WTC11 (cell line): ENCODE results near the gene MYO7B. TPM values are rescaled to one million over a fixed set of nuclear protein-coding genes. Genes with fewer than 3 reads are reported as not detected.

Experiments
- ATAC-seq: fragments of 200-7000 bp; cut with Tn5 transposase; 2 replicates; pipeline ENCODE4 v1.10.0; 2021; ENCODE audit warnings: mild to moderate bottlenecking, moderate library complexity
- CTCF ChIA-PET: fragments of 300-600 bp; sonication (Branson Sonifier 250); formaldehyde crosslinking; loops from one replicate; lab custom pipeline; 2021; ENCODE audit warnings: antibody characterized with exemption; lab: Charles Lee
- POLR2A ChIA-PET: fragments of 350-600 bp; sonication (Branson Sonifier 250); formaldehyde crosslinking; loops from one replicate; lab custom pipeline; 2021; ENCODE audit warnings: antibody characterized with exemption; lab: Charles Lee
- DNase-seq: peaks from one replicate; pipeline ENCODE4 v3.0.0; 2021; ENCODE audit warnings: low spot score
- H3K27ac Mint-ChIP-seq: 2 replicates; pipeline ENCODE4 v1.8.0; 2021; ENCODE audit warnings: mixed read lengths
- H3K27me3 Mint-ChIP-seq: 2 replicates; pipeline ENCODE4 v1.8.0; 2021; ENCODE audit warnings: low read depth, mild to moderate bottlenecking, moderate library complexity, mixed read lengths
- H3K36me3 Mint-ChIP-seq: 2 replicates; pipeline ENCODE4 v1.8.0; 2021; ENCODE audit warnings: mixed read lengths
- H3K4me1 Mint-ChIP-seq: 2 replicates; pipeline ENCODE4 v1.8.0; 2022; ENCODE audit warnings: mixed read lengths
- H3K4me3 Mint-ChIP-seq: 2 replicates; pipeline ENCODE4 v1.8.0; 2021; ENCODE audit warnings: mild to moderate bottlenecking, moderate library complexity, mixed read lengths
- H3K9me3 Mint-ChIP-seq: 2 replicates; pipeline ENCODE4 v1.8.0; 2021; ENCODE audit warnings: mixed read lengths
- ATF1 ChIP-seq: sonication (generic); formaldehyde crosslinking; IDR thresholded peaks from 2 replicates; pipeline ENCODE4 v1.8.1; 2023; ENCODE audit warnings: mild to moderate bottlenecking, moderate library complexity, missing genetic modification reagents
- ATF2 ChIP-seq: sonication (generic); formaldehyde crosslinking; IDR thresholded peaks from 2 replicates; pipeline ENCODE4 v1.8.1; 2022; ENCODE audit warnings: low read depth, missing genetic modification reagents, borderline replicate concordance
- ETV6 ChIP-seq: sonication (generic); formaldehyde crosslinking; IDR thresholded peaks from 2 replicates; pipeline ENCODE4 v1.8.1; 2022; ENCODE audit warnings: mild to moderate bottlenecking, missing genetic modification reagents
- JAZF1 ChIP-seq: fragments of 250-450 bp; sonication (Bioruptor Pico); IDR thresholded peaks from 2 replicates; pipeline ENCODE4 v1.9.0; 2021; ENCODE audit warnings: moderate library complexity, mild to moderate bottlenecking, inconsistent platforms
- MLX ChIP-seq: sonication (generic); formaldehyde crosslinking; IDR thresholded peaks from 2 replicates; pipeline ENCODE4 v1.8.1; 2023; ENCODE audit warnings: mild to moderate bottlenecking, missing genetic modification reagents, moderate library complexity
- MXD4 ChIP-seq: fragments of 250-450 bp; sonication (Bioruptor Pico); IDR thresholded peaks from 2 replicates; pipeline ENCODE4 v1.8.0; 2021; ENCODE audit warnings: mild to moderate bottlenecking, moderate library complexity, borderline replicate concordance
- MYBL2 ChIP-seq: sonication (generic); formaldehyde crosslinking; IDR thresholded peaks from 2 replicates; pipeline ENCODE4 v1.8.1; 2023; ENCODE audit warnings: mild to moderate bottlenecking, moderate library complexity, missing genetic modification reagents
- NFATC4 ChIP-seq: fragments of 250-450 bp; sonication (Bioruptor Pico); IDR thresholded peaks from 2 replicates; pipeline ENCODE4 v1.9.0; 2021; ENCODE audit warnings: mild to moderate bottlenecking
- NFE2L1 ChIP-seq: sonication (generic); formaldehyde crosslinking; IDR thresholded peaks from 2 replicates; pipeline ENCODE4 v1.8.1; 2023; ENCODE audit warnings: missing genetic modification reagents
- NFYB ChIP-seq: sonication (generic); formaldehyde crosslinking; conservative IDR thresholded peaks from 2 replicates; pipeline ENCODE4 v1.8.0; 2022; ENCODE audit warnings: low read depth, missing genetic modification reagents
- RORB ChIP-seq: fragments of 250-450 bp; sonication (Bioruptor Pico); IDR thresholded peaks from 2 replicates; pipeline ENCODE4 v1.9.0; 2021; ENCODE audit warnings: mild to moderate bottlenecking
- SMAD3 ChIP-seq: sonication (generic); formaldehyde crosslinking; IDR thresholded peaks from 2 replicates; pipeline ENCODE4 v1.8.0; 2022; ENCODE audit warnings: missing genetic modification reagents, mild to moderate bottlenecking, borderline replicate concordance
- TEAD1 ChIP-seq: sonication (generic); formaldehyde crosslinking; IDR thresholded peaks from 2 replicates; pipeline ENCODE4 v1.8.0; 2022; ENCODE audit warnings: mild to moderate bottlenecking, missing genetic modification reagents
- TP53 ChIP-seq: sonication (generic); formaldehyde crosslinking; IDR thresholded peaks from 2 replicates; pipeline ENCODE4 v1.8.1; 2023; ENCODE audit warnings: mild to moderate bottlenecking, missing genetic modification reagents
- ZBTB21 ChIP-seq: sonication (generic); formaldehyde crosslinking; IDR thresholded peaks from 2 replicates; pipeline ENCODE4 v1.8.1; 2023; ENCODE audit warnings: mild to moderate bottlenecking, missing genetic modification reagents, borderline replicate concordance
- ZNF121 ChIP-seq: sonication (generic); formaldehyde crosslinking; IDR thresholded peaks from 2 replicates; pipeline ENCODE4 v1.8.0; 2023; ENCODE audit warnings: missing genetic modification reagents
- ZNF281 ChIP-seq: sonication (generic); formaldehyde crosslinking; IDR thresholded peaks from 2 replicates; pipeline ENCODE4 v1.8.0; 2023; ENCODE audit warnings: mild to moderate bottlenecking, missing genetic modification reagents
- ZNF317 ChIP-seq: sonication (generic); formaldehyde crosslinking; IDR thresholded peaks from 2 replicates; pipeline ENCODE4 v1.8.1; 2023; ENCODE audit warnings: low read depth, mild to moderate bottlenecking, moderate library complexity, missing genetic modification reagents, borderline replicate concordance
- ZNF425 ChIP-seq: fragments of 250-450 bp; sonication (Bioruptor Pico); conservative IDR thresholded peaks from 2 replicates; pipeline ENCODE4 v1.9.0; 2021; ENCODE audit warnings: mild to moderate bottlenecking
- ZNF512 ChIP-seq: sonication (generic); formaldehyde crosslinking; IDR thresholded peaks from 2 replicates; pipeline ENCODE4 v1.8.1; 2022; ENCODE audit warnings: missing genetic modification reagents, borderline replicate concordance
- total RNA-seq: library from RNA; stranded (reverse); gene quantifications from 3 replicates; pipeline ENCODE4 v1.2.3, GENCODE V29; 2021

The MYO7B gene
- total RNA-seq, 1 experiment from 2014 or later, result not detected

GRCh38 chr2:127551221-127551930 lies 15.9 kb downstream of the MYO7B start:
- no peaks in the 10 kb centered on the region for H3K4me1 Mint-ChIP-seq
- H3K4me3 Mint-ChIP-seq, result no peak overlapping the region
- peaks cover 4% of the 10 kb centered on the region for H3K27me3 Mint-ChIP-seq
- DNase-seq (no peak), ATAC-seq (no peak)
- ChIA-PET POLR2A (no interaction called here), CTCF (no interaction called here)
- H3K36me3 Mint-ChIP-seq, result no peaks in the 10 kb centered on the region
- H3K27ac Mint-ChIP-seq, result no peak overlapping the region
- TF ChIP-seq ZNF281 (CRISPR knock-in tag) (no peak), ZNF121 (CRISPR knock-in tag) (no peak), TEAD1 (CRISPR knock-in tag) (no peak), ZNF425 (CRISPR knock-in tag) (no peak), NFE2L1 (CRISPR knock-in tag) (no peak), RORB (no peak), JAZF1 (CRISPR knock-in tag) (no peak), ZNF512 (CRISPR knock-in tag) (no peak), ZBTB21 (CRISPR knock-in tag) (no peak), MYBL2 (CRISPR knock-in tag) (no peak), ZNF317 (CRISPR knock-in tag) (no peak), TP53 (CRISPR knock-in tag) (no peak), ATF1 (CRISPR knock-in tag) (no peak), ETV6 (no peak), SMAD3 (CRISPR knock-in tag) (no peak), ATF2 (no peak), NFYB (CRISPR knock-in tag) (no peak), MLX (CRISPR knock-in tag) (no peak), MXD4 (CRISPR knock-in tag) (no peak), NFATC4 (CRISPR knock-in tag) (no peak)
- H3K9me3 Mint-ChIP-seq, result no peaks in the 10 kb centered on the region; the same call in 1 of the 2 replicates
